Measurements from ENCODE around the gene SPARCL1.

DNA sequence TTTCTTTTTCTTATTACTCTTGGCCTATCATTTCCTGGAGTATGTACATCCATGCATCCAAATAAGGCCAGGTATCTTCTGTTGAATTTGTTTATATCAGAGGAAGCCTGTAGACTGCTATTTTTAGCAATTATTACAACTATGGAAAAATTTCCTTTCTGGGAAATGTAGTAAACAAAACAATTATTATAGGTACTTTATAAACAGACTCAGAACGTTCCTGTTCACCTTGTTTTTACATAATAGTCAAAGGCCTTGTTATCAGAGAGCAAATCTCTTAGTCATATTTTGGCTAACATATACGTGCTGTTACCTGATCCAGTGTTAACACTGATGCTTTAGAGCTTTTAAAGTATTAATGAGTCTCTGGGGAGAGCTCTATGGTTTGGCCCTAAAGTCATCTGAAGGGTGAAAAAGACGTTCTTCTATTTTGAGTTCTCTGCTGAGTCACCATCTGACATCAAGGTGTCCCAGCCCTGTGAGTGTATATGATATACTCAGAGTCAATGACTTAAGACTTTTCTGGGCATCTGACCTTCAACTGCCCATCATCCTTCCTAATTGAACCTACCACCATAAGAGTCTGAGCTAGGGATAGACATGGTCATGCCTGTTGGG lies 7.3 kb downstream of the SPARCL1 start:
- TF ChIP-seq SIN3A (IDR thresholded peaks at IDR 0.05; ENCODE audit: borderline replicate concordance, low read depth, low read length) (no peak), TCF12 (IDR thresholded peaks at IDR 0.05) (no peak), RCOR1 (IDR thresholded peaks at IDR 0.05; ENCODE audit: low read length) (no peak), NFIC (IDR thresholded peaks at IDR 0.05; ENCODE audit: borderline replicate concordance) (peak; percentile 53)
- TF ChIP-seq, protein P1, sequence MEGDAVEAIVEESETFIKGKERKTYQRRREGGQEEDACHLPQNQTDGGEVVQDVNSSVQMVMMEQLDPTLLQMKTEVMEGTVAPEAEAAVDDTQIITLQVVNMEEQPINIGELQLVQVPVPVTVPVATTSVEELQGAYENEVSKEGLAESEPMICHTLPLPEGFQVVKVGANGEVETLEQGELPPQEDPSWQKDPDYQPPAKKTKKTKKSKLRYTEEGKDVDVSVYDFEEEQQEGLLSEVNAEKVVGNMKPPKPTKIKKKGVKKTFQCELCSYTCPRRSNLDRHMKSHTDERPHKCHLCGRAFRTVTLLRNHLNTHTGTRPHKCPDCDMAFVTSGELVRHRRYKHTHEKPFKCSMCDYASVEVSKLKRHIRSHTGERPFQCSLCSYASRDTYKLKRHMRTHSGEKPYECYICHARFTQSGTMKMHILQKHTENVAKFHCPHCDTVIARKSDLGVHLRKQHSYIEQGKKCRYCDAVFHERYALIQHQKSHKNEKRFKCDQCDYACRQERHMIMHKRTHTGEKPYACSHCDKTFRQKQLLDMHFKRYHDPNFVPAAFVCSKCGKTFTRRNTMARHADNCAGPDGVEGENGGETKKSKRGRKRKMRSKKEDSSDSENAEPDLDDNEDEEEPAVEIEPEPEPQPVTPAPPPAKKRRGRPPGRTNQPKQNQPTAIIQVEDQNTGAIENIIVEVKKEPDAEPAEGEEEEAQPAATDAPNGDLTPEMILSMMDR (IDR thresholded peaks at IDR 0.05): no peak
